ENCODE data around the gene SVOPL. TPM values are rescaled to one million over a fixed set of nuclear protein-coding genes. Genes with fewer than 3 reads are reported as not detected.
"Not testable (repeated sequence)": the region's sequence is repeated elsewhere in the genome, so short reads cannot be mapped to it uniquely, and the experiment has no call there.

SVOPL gene
- total RNA-seq, 6 donors from 2014 or later: under 0.01 to 0.63 (median 0.59) TPM; not detected in 3

DNA sequence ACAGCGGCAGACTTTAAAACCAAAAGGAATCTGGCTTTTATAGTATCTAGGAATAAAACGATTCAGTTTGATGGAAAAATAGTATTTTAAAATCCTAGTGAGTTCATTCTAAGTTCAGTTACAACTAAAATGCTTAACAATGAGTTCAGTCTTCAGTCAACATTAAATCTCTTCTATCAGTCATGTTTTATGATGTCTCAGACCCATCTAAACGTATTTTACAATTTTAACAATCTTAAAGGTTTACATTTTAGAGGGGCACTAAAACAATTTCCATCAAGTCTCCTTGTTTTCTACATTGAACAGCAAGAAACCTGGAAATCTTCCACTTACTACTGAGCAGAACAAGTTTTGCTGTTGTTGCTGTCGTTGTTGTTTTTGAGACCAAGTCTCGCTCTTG lies 10.0 kb downstream of the SVOPL start:
- 87 to 89% methylated on average over 5 of the region's 5 CpGs for WGBS, 2 donors
- H3K4me1 ChIP-seq: no peaks in the 10 kb centered on the region
- H3K27me3 ChIP-seq: no peaks in the 10 kb centered on the region
- DNase-seq: no peak
- no peaks in the 10 kb centered on the region for H3K9me3 ChIP-seq
- no peak for ATAC-seq (ENCODE audit: low FRiP score in 2 of 2)
- TF ChIP-seq POLR2A (IDR thresholded peaks at IDR 0.05) (no peak), POLR2AphosphoS5 (IDR thresholded peaks at IDR 0.05) (no peak)
- H3K36me3 ChIP-seq: no peaks in the 10 kb centered on the region
- no peak overlapping the region for H3K27ac ChIP-seq
- no peak overlapping the region for H3K4me3 ChIP-seq

GRCh38 chr7:138690495-138690894 lies 10.7 kb downstream of the SVOPL start:
- WGBS, 2 donors: 42 to 95% methylated on average over 2 of the region's 2 CpGs
- DNase-seq (no peak), ATAC-seq (ENCODE audit: low FRiP score in 2 of 2) (no peak)
- Histone ChIP-seq H3K36me3 (no peaks in the 10 kb centered on the region), H3K9me3 (no peaks in the 10 kb centered on the region), H3K4me1 (no peaks in the 10 kb centered on the region), H3K27ac (no peak overlapping the region), H3K27me3 (no peaks in the 10 kb centered on the region), H3K4me3 (no peak overlapping the region)
- TF ChIP-seq CTCF (IDR thresholded peaks at IDR 0.05) (no peak), EP300 (IDR thresholded peaks at IDR 0.05) (no peak), POLR2A (IDR thresholded peaks at IDR 0.05) (no peak), POLR2AphosphoS5 (IDR thresholded peaks at IDR 0.05) (no peak)

DNA sequence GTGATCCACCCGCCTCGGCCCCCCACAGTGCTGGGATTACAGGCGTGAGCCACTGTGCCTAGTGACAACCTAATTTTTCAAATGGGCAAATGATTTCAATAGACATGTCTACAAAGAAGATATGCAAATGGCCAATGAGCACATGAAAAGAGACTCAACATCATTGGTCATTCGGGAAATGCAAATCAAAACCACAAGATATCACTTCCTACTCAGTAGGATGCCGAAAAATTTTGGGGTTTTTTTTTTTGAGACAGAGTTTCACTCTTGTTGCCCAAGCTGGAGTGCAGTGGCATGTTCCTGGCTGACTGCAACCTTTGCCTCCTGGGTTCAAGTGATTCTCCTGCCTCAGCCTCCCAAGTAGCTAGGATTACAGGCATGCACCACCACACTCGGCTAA lies 13.1 kb downstream of the SVOPL start:
- not testable (repeated sequence) for H3K9me3 ChIP-seq; DNase-seq; H3K27me3 ChIP-seq; H3K27ac ChIP-seq; H3K4me3 ChIP-seq; ATAC-seq (ENCODE audit: low FRiP score in 2 of 2); H3K4me1 ChIP-seq; H3K36me3 ChIP-seq
- 91% methylated on average over 6 of the region's 6 CpGs for WGBS, 2 donors

GRCh38 chr7:138684340-138684739 lies 16.8 kb downstream of the SVOPL start:
- Histone ChIP-seq H3K9me3 (no peaks in the 10 kb centered on the region), H3K4me3 (no peak overlapping the region), H3K36me3 (no peaks in the 10 kb centered on the region), H3K27ac (no peak overlapping the region), H3K27me3 (no peaks in the 10 kb centered on the region), H3K4me1 (no peaks in the 10 kb centered on the region)
- no peak for TF ChIP-seq POLR2AphosphoS5 (IDR thresholded peaks at IDR 0.05)
- no peak for TF ChIP-seq EP300 (IDR thresholded peaks at IDR 0.05)
- no peak for ATAC-seq (ENCODE audit: low FRiP score in 2 of 2)
- no peak for DNase-seq
- 81 to 92% methylated on average over 3 of the region's 3 CpGs for WGBS, 2 donors

- H3K4me3 ChIP-seq: no peak overlapping the region
- no peaks in the 10 kb centered on the region for H3K27me3 ChIP-seq
- DNase-seq (no peak), ATAC-seq (ENCODE audit: low FRiP score in 2 of 2) (no peak)
- H3K4me1 ChIP-seq: no peaks in the 10 kb centered on the region
- no peaks in the 10 kb centered on the region for H3K9me3 ChIP-seq
- WGBS, 2 donors: 49 to 90% methylated on average over 5 of the region's 5 CpGs
- H3K36me3 ChIP-seq: no peaks in the 10 kb centered on the region
- TF ChIP-seq CTCF (IDR thresholded peaks at IDR 0.05): no peak
- TF ChIP-seq POLR2A (IDR thresholded peaks at IDR 0.05): no peak
- TF ChIP-seq EP300 (IDR thresholded peaks at IDR 0.05): no peak
- TF ChIP-seq POLR2AphosphoS5 (IDR thresholded peaks at IDR 0.05): no peak
- no peak overlapping the region for H3K27ac ChIP-seq
Observed at GRCh38 chr7:138679793-138680192, 21.4 kb downstream of the SVOPL start.

- H3K4me1 ChIP-seq: no peaks in the 10 kb centered on the region
- H3K36me3 ChIP-seq: no peaks in the 10 kb centered on the region
- no peaks in the 10 kb centered on the region for H3K27me3 ChIP-seq
- ATAC-seq (ENCODE audit: low FRiP score in 2 of 2) (no peak), DNase-seq (no peak)
- TF ChIP-seq EP300 (IDR thresholded peaks at IDR 0.05) (no peak), POLR2AphosphoS5 (IDR thresholded peaks at IDR 0.05) (no peak), CTCF (IDR thresholded peaks at IDR 0.05) (no peak), POLR2A (IDR thresholded peaks at IDR 0.05) (no peak)
- no peaks in the 10 kb centered on the region for H3K9me3 ChIP-seq
- H3K4me3 ChIP-seq: no peak overlapping the region
- no peak overlapping the region for H3K27ac ChIP-seq
Observed at GRCh38 chr7:138670594-138670993, 30.6 kb downstream of the SVOPL start.

All from upper lobe of left lung (tissue), 6 donors.